ENCODE measurements around the gene PCBP2.

The PCBP2 gene

GRCh38 chr12:53486736-53487487 lies 35.0 kb downstream of the PCBP2 start:
- Histone ChIP-seq H3K27me3 (ENCODE audit: control insufficient read depth in 1 of 2, insufficient read depth in 2 of 2, low read length in 2 of 2) (no peaks in the 10 kb centered on the region), H3K4me1 (ENCODE audit: insufficient read depth, low read length) (peaks cover under 1% of the 10 kb centered on the region), H3K4me3 (ENCODE audit: low read depth in 1 of 2, low read length in 2 of 2) (no peak overlapping the region), H3K9ac (ENCODE audit: low read length) (no peak overlapping the region), H3K9me3 (ENCODE audit: low read length) (no peaks in the 10 kb centered on the region), H3K27ac (ENCODE audit: low read depth, low read length) (no peak overlapping the region), H3K36me3 (ENCODE audit: insufficient read depth, low read length) (peaks cover 45% of the 10 kb centered on the region)

- H3K9me3 ChIP-seq (ENCODE audit: low read length): no peaks in the 10 kb centered on the region
- H3K36me3 ChIP-seq (ENCODE audit: insufficient read depth, low read length): peaks cover 23% of the 10 kb centered on the region
- H3K27me3 ChIP-seq (ENCODE audit: control insufficient read depth in 1 of 2, insufficient read depth in 2 of 2, low read length in 2 of 2): no peaks in the 10 kb centered on the region
- no peak overlapping the region for H3K4me3 ChIP-seq (ENCODE audit: low read depth in 1 of 2, low read length in 2 of 2)
- peaks cover 18% of the 10 kb centered on the region for H3K4me1 ChIP-seq (ENCODE audit: insufficient read depth, low read length)
- H3K9ac ChIP-seq (ENCODE audit: low read length): no peak overlapping the region
- H3K27ac ChIP-seq (ENCODE audit: low read depth, low read length): no peak overlapping the region
Observed at GRCh38 chr12:53489242-53489864, 37.5 kb downstream of the PCBP2 start.

DNA sequence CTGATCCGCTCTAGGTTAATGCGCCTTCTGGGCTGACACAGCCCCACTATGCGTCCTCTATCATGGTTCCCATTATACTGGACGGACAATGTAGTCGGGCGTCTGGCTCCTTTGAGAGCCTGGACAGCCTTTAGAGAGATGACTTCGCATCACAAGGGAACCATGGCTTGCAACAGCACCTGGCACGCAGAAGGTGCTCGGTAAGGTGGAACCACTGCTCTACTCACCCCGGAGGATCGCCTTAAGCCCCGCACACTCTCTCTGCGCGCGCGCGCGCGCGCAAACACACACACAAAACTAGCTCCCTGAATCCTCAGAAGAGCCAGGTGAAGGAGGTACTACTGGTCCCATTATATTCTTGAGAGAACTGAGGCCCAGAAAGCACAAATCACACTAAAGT lies 40.3 kb downstream of the PCBP2 start:
- peaks cover 24% of the 10 kb centered on the region for H3K4me1 ChIP-seq (ENCODE audit: insufficient read depth, low read length)
- no peaks in the 10 kb centered on the region for H3K36me3 ChIP-seq (ENCODE audit: insufficient read depth, low read length)
- H3K27ac ChIP-seq (ENCODE audit: low read depth, low read length): peak overlapping the region; percentile 81
- no peaks in the 10 kb centered on the region for H3K9me3 ChIP-seq (ENCODE audit: low read length)
- H3K27me3 ChIP-seq (ENCODE audit: control insufficient read depth in 1 of 2, insufficient read depth in 2 of 2, low read length in 2 of 2): no peaks in the 10 kb centered on the region
- peak overlapping the region; percentile 41 to 80 for H3K4me3 ChIP-seq (ENCODE audit: low read depth in 1 of 2, low read length in 2 of 2)
- peak overlapping the region; percentile 42 for H3K9ac ChIP-seq (ENCODE audit: low read length)

DNA sequence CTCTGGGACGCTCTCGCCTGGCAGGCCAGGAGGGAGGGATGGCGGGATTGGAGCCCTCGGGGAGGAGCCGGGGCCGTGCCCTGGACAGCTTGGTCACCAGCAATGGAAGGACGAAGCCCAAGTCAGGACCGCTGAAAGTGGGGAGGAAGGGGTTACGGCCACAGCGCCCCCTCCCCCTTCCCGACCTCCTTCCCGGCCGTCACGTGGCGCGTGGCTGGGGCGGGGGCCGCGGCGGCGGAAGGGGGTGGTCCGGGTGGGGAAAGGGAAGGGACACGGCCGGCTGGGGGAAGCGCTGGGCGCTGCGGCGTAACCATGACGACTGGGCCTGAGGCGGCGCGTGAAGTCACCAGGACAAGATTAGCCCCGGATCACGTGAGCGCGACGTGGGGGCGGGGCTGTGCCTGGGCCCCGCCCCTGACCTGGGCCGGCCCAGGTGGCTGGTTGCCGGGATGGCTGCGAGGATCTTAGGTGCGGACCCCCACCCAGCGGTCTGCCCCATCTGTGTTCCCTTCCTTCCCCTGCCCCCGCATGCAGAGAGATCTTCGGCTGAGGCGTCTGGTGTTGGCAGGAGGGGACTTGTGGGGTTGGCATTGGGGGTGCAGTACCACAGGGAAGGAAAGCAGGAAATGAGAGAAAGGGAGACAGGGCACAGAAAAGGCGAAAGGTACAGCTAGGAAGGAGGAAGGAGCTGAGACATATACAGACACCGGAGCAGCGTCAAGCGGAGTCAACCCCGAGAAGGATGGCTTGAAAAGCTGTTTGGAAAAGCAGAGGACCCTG lies 41.1 kb downstream of the PCBP2 start:
- Histone ChIP-seq H3K36me3 (ENCODE audit: insufficient read depth, low read length) (no peaks in the 10 kb centered on the region), H3K4me3 (ENCODE audit: low read depth in 1 of 2, low read length in 2 of 2) (peak overlapping the region; percentile 41 to 80), H3K4me1 (ENCODE audit: insufficient read depth, low read length) (peaks cover 24% of the 10 kb centered on the region), H3K27ac (ENCODE audit: low read depth, low read length) (peak overlapping the region; percentile 81), H3K27me3 (ENCODE audit: control insufficient read depth in 1 of 2, insufficient read depth in 2 of 2, low read length in 2 of 2) (no peaks in the 10 kb centered on the region), H3K9ac (ENCODE audit: low read length) (peak overlapping the region; percentile 36), H3K9me3 (ENCODE audit: low read length) (no peaks in the 10 kb centered on the region)

- Histone ChIP-seq H3K27ac (ENCODE audit: low read depth, low read length) (peak overlapping the region; percentile 81), H3K4me3 (ENCODE audit: low read depth in 1 of 2, low read length in 2 of 2) (peak overlapping the region; percentile 41 to 80), H3K9ac (ENCODE audit: low read length) (peak overlapping the region; percentile 36)
Observed at GRCh38 chr12:53493610-53494391, 41.9 kb downstream of the PCBP2 start.

GRCh38 chr12:53495903-53496751 lies 44.2 kb downstream of the PCBP2 start:
- H3K4me1 ChIP-seq (ENCODE audit: insufficient read depth, low read length): peaks cover 40% of the 10 kb centered on the region
- no peak overlapping the region for H3K4me3 ChIP-seq (ENCODE audit: low read depth in 1 of 2, low read length in 2 of 2)
- no peaks in the 10 kb centered on the region for H3K27me3 ChIP-seq (ENCODE audit: control insufficient read depth in 1 of 2, insufficient read depth in 2 of 2, low read length in 2 of 2)
- H3K27ac ChIP-seq (ENCODE audit: low read depth, low read length): no peak overlapping the region
- no peaks in the 10 kb centered on the region for H3K9me3 ChIP-seq (ENCODE audit: low read length)
- no peak overlapping the region for H3K9ac ChIP-seq (ENCODE audit: low read length)
- no peaks in the 10 kb centered on the region for H3K36me3 ChIP-seq (ENCODE audit: insufficient read depth, low read length)

More at GRCh38 chr12:53493610-53494391, 41.9 kb downstream of the PCBP2 start:
- Histone ChIP-seq H3K36me3 (ENCODE audit: insufficient read depth, low read length) (no peaks in the 10 kb centered on the region), H3K4me1 (ENCODE audit: insufficient read depth, low read length) (peaks cover 29% of the 10 kb centered on the region), H3K27me3 (ENCODE audit: control insufficient read depth in 1 of 2, insufficient read depth in 2 of 2, low read length in 2 of 2) (no peaks in the 10 kb centered on the region), H3K9me3 (ENCODE audit: low read length) (no peaks in the 10 kb centered on the region)

- Histone ChIP-seq H3K9ac (ENCODE audit: low read length) (no peak overlapping the region), H3K36me3 (ENCODE audit: insufficient read depth, low read length) (no peaks in the 10 kb centered on the region), H3K9me3 (ENCODE audit: low read length) (no peaks in the 10 kb centered on the region), H3K4me3 (ENCODE audit: low read depth in 1 of 2, low read length in 2 of 2) (no peak overlapping the region), H3K4me1 (ENCODE audit: insufficient read depth, low read length) (peaks cover 43% of the 10 kb centered on the region), H3K27me3 (ENCODE audit: control insufficient read depth in 1 of 2, insufficient read depth in 2 of 2, low read length in 2 of 2) (no peaks in the 10 kb centered on the region), H3K27ac (ENCODE audit: low read depth, low read length) (no peak overlapping the region)
Observed at GRCh38 chr12:53496752-53497032, 44.8 kb downstream of the PCBP2 start.

DNA sequence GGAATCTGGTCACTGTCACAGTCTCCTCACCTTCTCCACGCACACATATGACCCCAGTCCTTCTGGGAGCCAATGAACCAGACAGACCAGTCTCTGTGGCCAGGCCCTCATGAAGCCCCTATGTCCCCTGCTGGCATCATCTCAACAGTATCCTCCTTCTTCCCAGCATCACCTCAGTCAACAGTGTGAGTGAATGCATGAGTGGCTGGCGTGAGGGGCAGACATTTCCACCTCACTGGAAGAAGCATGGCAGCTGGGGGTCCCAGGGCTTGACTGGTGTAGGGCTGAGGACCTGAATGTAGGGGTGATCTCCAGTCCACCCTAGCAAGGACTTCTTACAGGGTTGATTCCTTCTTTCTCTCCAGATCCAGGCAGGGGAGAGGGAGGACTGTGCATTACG lies 45.6 kb downstream of the PCBP2 start:
- Histone ChIP-seq H3K27ac (ENCODE audit: low read depth, low read length) (no peak overlapping the region), H3K4me3 (ENCODE audit: low read depth in 1 of 2, low read length in 2 of 2) (no peak overlapping the region), H3K4me1 (ENCODE audit: insufficient read depth, low read length) (peaks cover 44% of the 10 kb centered on the region), H3K9ac (ENCODE audit: low read length) (no peak overlapping the region), H3K36me3 (ENCODE audit: insufficient read depth, low read length) (no peaks in the 10 kb centered on the region), H3K27me3 (ENCODE audit: control insufficient read depth in 1 of 2, insufficient read depth in 2 of 2, low read length in 2 of 2) (no peaks in the 10 kb centered on the region), H3K9me3 (ENCODE audit: low read length) (no peaks in the 10 kb centered on the region)

GRCh38 chr12:53498235-53498630 lies 46.3 kb downstream of the PCBP2 start:
- H3K27ac ChIP-seq (ENCODE audit: low read depth, low read length): no peak overlapping the region
- H3K4me3 ChIP-seq (ENCODE audit: low read depth in 1 of 2, low read length in 2 of 2): no peak overlapping the region
- peaks cover 43% of the 10 kb centered on the region for H3K4me1 ChIP-seq (ENCODE audit: insufficient read depth, low read length)
- H3K27me3 ChIP-seq (ENCODE audit: control insufficient read depth in 1 of 2, insufficient read depth in 2 of 2, low read length in 2 of 2): no peaks in the 10 kb centered on the region
- no peak overlapping the region for H3K9ac ChIP-seq (ENCODE audit: low read length)
- no peaks in the 10 kb centered on the region for H3K9me3 ChIP-seq (ENCODE audit: low read length)
- H3K36me3 ChIP-seq (ENCODE audit: insufficient read depth, low read length): no peaks in the 10 kb centered on the region

DNA sequence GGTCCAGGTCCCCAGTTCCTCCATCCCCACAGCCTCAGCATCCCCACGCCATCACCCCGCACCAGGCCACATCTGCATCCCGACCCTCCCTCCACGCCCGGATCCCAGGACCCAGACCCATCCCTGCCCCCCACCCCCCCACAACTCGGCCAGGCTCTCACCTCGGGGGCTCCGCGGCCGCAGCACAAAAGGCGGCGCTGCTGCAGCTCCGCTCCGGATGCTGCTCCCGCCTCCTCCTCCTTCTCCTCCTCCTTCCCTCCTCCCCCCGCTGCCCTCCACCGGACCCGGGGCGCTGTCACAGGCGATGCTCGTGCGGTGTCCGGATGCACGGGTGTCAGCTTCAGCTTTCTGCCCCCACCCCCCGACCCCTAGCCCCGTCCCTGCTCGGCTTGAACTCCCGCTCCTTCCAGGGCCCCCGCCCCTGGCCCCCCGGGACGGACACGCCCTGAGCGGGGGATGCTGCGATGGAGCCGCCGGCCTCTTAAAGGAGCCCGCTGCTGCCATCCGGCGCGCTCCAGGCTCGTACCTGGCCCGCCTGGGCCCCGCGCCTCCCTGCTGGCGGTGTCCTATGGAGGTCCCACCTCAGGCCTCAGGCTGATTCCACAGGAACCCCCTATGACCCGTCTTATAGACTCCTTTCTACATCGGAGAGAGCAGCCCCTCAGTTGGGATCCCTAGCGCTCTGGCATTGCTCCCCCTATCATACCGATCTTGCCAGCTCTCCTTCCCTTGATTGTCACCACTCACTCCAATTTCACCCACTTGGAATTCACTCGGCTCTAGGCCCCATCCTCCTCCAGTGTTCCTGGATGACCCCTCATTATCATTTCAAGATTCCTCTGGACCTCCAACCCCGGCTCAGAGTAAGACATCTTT lies 47.6 kb downstream of the PCBP2 start, which contains the start of gene MAP3K12:
TSS of gene MAP3K12 (minus strand) at position 193 of the 876 bp plus-strand sequence. CDS start 12,067 bp downstream, outside the sequence.
- Histone ChIP-seq H3K36me3 (ENCODE audit: insufficient read depth, low read length) (no peaks in the 10 kb centered on the region), H3K4me1 (ENCODE audit: insufficient read depth, low read length) (peaks cover 35% of the 10 kb centered on the region), H3K9ac (ENCODE audit: low read length) (peak within 1 kb of the TSS; percentile 85), H3K27me3 (ENCODE audit: control insufficient read depth in 1 of 2, insufficient read depth in 2 of 2, low read length in 2 of 2) (no peaks in the 10 kb centered on the region), H3K9me3 (ENCODE audit: low read length) (no peaks in the 10 kb centered on the region), H3K27ac (ENCODE audit: low read depth, low read length) (peak within 1 kb of the TSS; percentile 98), H3K4me3 (ENCODE audit: low read depth in 1 of 2, low read length in 2 of 2) (peak within 1 kb of the TSS; percentile 63)

Measured in muscle layer of colon (tissue), 2 donors.